22Rv1 (cell line): ENCODE results near the gene DNTT.

Experiments
- H3K27ac ChIP-seq: fragments of 450-650 bp; 2 replicates; pipeline ENCODE4 v1.5.1; 2017
- ZFX ChIP-seq: fragments of 450-650 bp; IDR thresholded peaks from 2 replicates; pipeline ENCODE4 v1.6.1; 2017; ENCODE audit warnings: antibody characterized with exemption, borderline replicate concordance
- TF ChIP-seq, protein P1 (sequence below): fragments of 450-650 bp; IDR thresholded peaks from 2 replicates; pipeline ENCODE4 v1.5.1; 2017; ENCODE audit warnings: mild to moderate bottlenecking

Gene DNTT

DNA sequence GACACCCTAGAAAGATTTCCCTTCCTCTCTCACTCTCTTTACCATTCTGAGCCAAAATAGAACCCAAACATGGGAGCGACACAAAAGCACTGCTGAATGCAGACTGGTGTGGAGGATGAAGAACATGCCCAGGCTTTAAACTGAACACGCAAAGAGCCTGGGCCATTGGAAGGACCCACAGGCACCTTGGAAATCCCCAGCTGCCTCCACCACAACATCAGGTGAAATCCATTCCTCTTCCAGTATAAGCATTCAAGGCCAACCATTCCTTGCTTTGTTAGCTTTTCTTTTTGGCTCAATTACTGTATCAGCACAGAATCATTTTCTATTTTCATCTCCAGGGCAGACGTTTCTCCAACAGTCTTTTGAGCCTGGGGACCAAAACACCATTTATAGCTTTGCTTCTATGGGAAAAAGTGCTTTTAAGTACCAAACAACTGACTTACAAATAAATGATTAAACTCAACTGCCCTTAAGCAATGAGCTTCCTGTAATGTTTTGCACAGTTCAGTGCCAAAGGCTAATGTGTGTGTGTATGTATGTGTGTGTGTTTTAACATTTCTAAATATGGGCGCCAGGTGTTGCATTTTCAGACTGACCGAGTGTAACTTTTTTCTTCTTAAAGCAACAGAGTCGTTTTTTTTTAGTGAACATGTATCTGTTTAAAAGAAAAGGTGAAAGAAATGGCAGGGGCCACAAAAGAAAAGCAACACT lies 16.7 kb upstream of the DNTT start:
- peak overlapping the region; percentile 73 for H3K27ac ChIP-seq
- TF ChIP-seq, protein P1, sequence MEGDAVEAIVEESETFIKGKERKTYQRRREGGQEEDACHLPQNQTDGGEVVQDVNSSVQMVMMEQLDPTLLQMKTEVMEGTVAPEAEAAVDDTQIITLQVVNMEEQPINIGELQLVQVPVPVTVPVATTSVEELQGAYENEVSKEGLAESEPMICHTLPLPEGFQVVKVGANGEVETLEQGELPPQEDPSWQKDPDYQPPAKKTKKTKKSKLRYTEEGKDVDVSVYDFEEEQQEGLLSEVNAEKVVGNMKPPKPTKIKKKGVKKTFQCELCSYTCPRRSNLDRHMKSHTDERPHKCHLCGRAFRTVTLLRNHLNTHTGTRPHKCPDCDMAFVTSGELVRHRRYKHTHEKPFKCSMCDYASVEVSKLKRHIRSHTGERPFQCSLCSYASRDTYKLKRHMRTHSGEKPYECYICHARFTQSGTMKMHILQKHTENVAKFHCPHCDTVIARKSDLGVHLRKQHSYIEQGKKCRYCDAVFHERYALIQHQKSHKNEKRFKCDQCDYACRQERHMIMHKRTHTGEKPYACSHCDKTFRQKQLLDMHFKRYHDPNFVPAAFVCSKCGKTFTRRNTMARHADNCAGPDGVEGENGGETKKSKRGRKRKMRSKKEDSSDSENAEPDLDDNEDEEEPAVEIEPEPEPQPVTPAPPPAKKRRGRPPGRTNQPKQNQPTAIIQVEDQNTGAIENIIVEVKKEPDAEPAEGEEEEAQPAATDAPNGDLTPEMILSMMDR: no peak
- no peak for TF ChIP-seq ZFX

DNA sequence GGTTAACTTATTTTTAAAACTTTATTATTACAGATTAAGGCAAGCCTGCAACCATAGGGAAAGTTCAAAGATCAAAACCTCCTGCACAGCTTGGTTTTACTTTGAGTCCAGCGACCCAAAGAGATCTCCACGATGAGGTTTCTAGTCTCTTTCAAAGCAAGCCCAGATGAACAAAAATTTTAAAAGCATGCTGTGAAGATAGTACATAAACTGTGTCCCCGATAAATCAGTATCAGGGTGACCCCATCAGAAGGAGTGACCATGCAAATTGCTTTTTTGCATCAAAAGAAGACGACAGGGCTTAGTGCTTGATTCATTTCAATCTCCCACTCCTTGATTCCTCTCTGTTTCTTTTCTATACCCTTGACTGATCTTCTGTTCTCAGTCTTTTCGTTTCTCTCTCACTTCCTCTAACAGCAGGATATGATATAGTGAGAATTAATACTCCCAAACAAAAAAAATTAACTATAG lies 16.0 kb upstream of the DNTT start:
- peak overlapping the region; percentile 73 for H3K27ac ChIP-seq

DNA sequence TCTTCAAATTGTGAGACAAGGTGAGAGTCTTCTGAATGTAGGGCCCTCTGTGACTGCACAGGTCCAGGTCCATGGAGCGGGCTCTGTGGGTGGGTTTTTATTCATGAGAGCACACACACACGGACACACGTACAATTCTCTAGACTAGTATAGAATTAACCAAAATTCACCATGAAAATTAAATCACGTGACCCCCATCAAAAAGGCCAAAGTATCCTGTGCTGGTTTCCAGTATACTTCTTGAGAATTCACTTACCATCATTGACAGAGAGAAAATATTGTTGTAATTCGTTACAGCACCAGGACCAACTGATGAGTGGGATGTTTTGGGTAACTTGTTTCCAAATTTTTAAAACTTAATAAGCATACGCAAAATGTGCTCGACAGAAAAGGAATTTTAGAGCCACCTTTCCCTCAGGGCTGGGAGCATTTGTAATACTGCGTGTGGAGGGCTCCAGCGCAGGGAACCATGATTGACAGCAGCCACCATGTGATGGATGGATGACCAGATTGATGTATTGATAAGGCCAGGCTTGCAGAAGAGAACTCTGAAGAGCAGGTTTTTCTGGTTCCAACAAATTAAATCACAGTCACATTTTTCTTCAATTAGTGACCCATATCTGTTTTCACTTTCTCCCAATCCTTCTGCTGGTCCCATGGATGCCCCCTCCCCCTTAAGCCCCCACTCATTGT lies 14.9 kb upstream of the DNTT start:
- TF ChIP-seq, protein P1: no peak
- TF ChIP-seq ZFX: no peak
- no peak overlapping the region for H3K27ac ChIP-seq

More for the DNA sequence above, 16.0 kb upstream of the DNTT start:
- TF ChIP-seq, protein P1: no peak
- no peak for TF ChIP-seq ZFX

DNA sequence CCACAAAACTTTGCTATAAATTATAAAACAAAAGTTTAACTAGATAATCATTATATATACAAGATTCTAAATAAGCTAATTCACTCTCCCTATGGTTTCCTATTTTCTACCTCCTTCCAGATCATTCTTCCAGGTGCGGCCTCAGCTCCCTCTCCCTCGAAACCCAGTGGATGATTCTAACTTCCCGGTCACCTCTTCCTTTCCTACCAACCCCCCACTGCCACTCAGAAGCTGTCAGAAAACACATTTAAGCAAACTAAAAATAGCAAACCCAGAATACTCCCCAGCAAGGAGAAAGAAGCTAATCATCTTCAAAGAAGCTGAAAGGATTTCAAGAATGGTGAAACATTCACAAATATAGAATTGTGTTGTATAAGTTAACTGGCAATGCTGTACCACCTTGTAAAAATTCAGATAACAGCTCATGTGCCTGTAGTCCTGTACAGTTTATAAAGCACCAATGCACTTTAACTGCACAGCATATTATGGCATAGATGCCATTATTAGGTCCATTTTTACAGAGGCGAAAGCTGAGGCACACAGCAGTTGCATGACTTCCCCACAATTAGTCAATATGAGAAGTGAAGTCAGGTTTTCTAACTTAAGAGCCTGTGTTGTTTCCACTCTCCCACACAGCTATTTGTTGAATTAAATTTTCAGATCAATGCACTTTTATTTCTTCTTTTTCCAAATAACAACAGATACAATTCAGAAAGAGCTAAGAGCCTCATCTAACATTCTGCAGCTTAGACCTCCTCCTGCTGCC lies 13.7 kb upstream of the DNTT start:
- TF ChIP-seq, protein P1: no peak
- no peak overlapping the region for H3K27ac ChIP-seq

DNA sequence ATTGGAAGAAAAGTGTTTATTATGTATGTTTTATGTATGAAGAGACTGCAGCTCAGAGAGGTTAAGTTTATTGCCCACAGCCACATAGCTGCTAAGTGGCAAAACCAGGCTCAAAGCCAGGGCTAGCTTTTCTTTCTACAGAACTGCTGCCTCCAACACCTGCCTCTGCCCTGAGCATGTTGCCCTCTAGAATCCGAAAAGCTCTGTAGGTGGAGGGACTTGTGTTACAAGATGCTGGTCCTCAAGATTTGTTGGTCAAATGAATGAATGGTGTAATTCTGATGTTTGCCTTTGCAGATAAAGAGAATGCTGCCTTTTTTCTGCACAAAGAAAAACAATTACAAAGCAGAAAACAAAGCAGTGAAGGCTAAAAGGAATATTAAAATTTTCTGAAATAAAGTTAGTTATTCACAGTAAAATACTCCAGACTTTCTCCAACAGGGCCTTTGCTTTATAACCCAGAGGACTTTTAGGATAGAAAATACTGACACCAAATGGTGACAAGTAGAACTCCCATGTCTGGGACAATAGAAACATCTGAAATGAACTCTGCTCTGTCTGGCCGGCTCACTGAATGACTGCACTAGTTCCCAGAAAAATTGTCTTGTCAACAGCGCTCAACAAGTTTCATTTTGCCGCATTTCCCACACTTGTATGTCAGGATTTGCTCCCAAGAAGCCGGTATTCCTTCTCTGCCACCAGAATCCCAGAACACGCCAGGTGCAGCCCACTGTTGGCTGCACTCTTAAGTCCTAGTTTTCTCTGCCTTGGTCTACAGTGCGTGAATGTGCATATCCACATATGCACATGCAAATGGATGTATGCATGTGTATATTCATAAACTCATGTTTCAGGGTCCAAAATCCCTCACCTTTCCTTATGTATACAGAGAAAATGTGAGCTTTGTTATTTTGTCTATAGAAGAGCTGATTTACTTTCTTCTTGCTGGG lies 11.0 kb upstream of the DNTT start:
- H3K27ac ChIP-seq: no peak overlapping the region
- no peak for TF ChIP-seq ZFX
- TF ChIP-seq, protein P1: peak; percentile 75

DNA sequence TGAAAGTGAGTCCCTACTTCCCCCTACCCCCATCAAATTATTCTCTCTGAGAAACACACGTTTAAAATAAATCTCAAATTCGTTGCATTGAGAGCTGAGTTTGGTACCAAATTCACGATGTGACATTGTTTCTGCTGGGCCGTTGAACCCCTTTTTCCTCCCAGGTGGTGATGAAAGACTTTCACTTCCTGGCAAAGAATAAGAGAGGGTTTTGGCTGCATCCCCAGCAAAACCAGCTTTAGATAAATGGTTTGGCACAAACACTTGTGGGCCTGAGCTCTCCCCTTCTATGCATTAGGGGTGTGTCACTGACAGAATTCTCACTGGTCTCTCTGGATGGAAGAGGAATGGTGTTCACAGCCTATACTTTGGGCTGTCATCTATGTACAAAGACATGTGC lies 8.8 kb upstream of the DNTT start:
- no peak overlapping the region for H3K27ac ChIP-seq
- TF ChIP-seq ZFX: no peak
- TF ChIP-seq, protein P1: no peak
